Measurements from ENCODE around the gene GNAT2.

GNAT2 gene

GRCh38 chr1:109657395-109657794 is 38.0 kb upstream of the GNAT2 start:
- DNase-seq (ENCODE audit: extremely low spot score), result no peak
- no peak for TF ChIP-seq FOXK2 (IDR thresholded peaks at IDR 0.05)
- no peak for TF ChIP-seq NFRKB (IDR thresholded peaks at IDR 0.05)
- no peak for TF ChIP-seq ZNF384 (IDR thresholded peaks at IDR 0.05)
- TF ChIP-seq L3MBTL2 (conservative IDR thresholded peaks at IDR 0.05), result no peak
- no peak for TF ChIP-seq CTBP1 (IDR thresholded peaks at IDR 0.05; ENCODE audit: borderline replicate concordance)
- no peak for TF ChIP-seq BHLHE40 (IDR thresholded peaks at IDR 0.05; ENCODE audit: borderline replicate concordance)
- no peak for TF ChIP-seq ELF4 (IDR thresholded peaks at IDR 0.05)
- no peak for TF ChIP-seq ARNT (IDR thresholded peaks at IDR 0.05)
- no peak for TF ChIP-seq SP1 (IDR thresholded peaks at IDR 0.05)
- ChIA-PET POLR2A (interaction anchor here (2.1 kb wide), 1 partner anchor 11 kb away, joined by 8 read pairs; the partner anchor contains the start of gene GSTM2), CTCF (interaction anchor here (1.1 to 2.3 kb wide), 2 partner anchors 15 to 17 kb away, joined by 4 to 14 read pairs; no protein-coding TSS in a partner anchor)

GRCh38 chr1:109655615-109656519 is 36.5 kb upstream of the GNAT2 start, which contains the start of gene GSTM4:
GSTM4 (plus strand) TSS chr1:109656099; CDS start chr1:109656390, 291 bp downstream.
- TF ChIP-seq FOXK2 (IDR thresholded peaks at IDR 0.05) (no peak), L3MBTL2 (conservative IDR thresholded peaks at IDR 0.05) (no peak; the same call in 1 of the 2 replicates), ELF4 (IDR thresholded peaks at IDR 0.05) (no peak)
- DNase-seq (ENCODE audit: extremely low spot score), result peak; percentile 71
- POLR2A ChIA-PET, result interaction anchor here (2.1 kb wide), 1 partner anchor 12 kb away, joined by 8 read pairs; the partner anchor contains the start of gene GSTM2
- CTCF ChIA-PET, result interaction anchor here (1.4 to 1.6 kb wide), 2 partner anchors 16 to 117 kb away, joined by 6 to 12 read pairs; no protein-coding TSS in a partner anchor

- CTCF ChIA-PET, result interaction anchor here (1.4 kb wide), 1 partner anchor 118 kb away, joined by 6 read pairs; no protein-coding TSS in a partner anchor
- TF ChIP-seq LEF1 (IDR thresholded peaks at IDR 0.05; ENCODE audit: borderline replicate concordance) (no peak), TARDBP (IDR thresholded peaks at IDR 0.05) (no peak), FOXA1 (IDR thresholded peaks at IDR 0.05) (no peak), FOXM1 (IDR thresholded peaks at IDR 0.05; ENCODE audit: borderline replicate concordance) (no peak), L3MBTL2 (conservative IDR thresholded peaks at IDR 0.05) (no peak), FOXK2 (IDR thresholded peaks at IDR 0.05) (no peak), CTBP1 (IDR thresholded peaks at IDR 0.05; ENCODE audit: borderline replicate concordance) (no peak), NFRKB (IDR thresholded peaks at IDR 0.05) (no peak), BHLHE40 (IDR thresholded peaks at IDR 0.05; ENCODE audit: borderline replicate concordance) (no peak), ZNF384 (IDR thresholded peaks at IDR 0.05) (no peak), PKNOX1 (IDR thresholded peaks at IDR 0.05) (no peak), SP1 (IDR thresholded peaks at IDR 0.05) (no peak), HDGF (IDR thresholded peaks at IDR 0.05; ENCODE audit: borderline replicate concordance) (no peak), ARNT (IDR thresholded peaks at IDR 0.05) (no peak), SUZ12 (IDR thresholded peaks at IDR 0.05) (no peak), ELF4 (IDR thresholded peaks at IDR 0.05) (no peak)
- POLR2A ChIA-PET, result no interaction called here
- DNase-seq (ENCODE audit: extremely low spot score), result no peak
Observed at GRCh38 chr1:109654519-109654918, 35.1 kb upstream of the GNAT2 start.

GRCh38 chr1:109653306-109653705 is 33.9 kb upstream of the GNAT2 start:
- no peak for DNase-seq (ENCODE audit: extremely low spot score)
- POLR2A ChIA-PET, result interaction anchor here (1.6 kb wide), 1 partner anchor 105 kb away, joined by 5 read pairs; the partner anchor contains the start of gene GNAI3
- CTCF ChIA-PET, result interaction anchor here (1.1 to 5.1 kb wide), 3 partner anchors 13 to 124 kb away, joined by 3 to 65 read pairs (median 18); no protein-coding TSS in a partner anchor
- no peak for TF ChIP-seq BHLHE40 (IDR thresholded peaks at IDR 0.05; ENCODE audit: borderline replicate concordance)
- no peak for TF ChIP-seq FOXM1 (IDR thresholded peaks at IDR 0.05; ENCODE audit: borderline replicate concordance)
- no peak for TF ChIP-seq ARNT (IDR thresholded peaks at IDR 0.05)

GRCh38 chr1:109652402-109652801 is 33.0 kb upstream of the GNAT2 start:
- ChIA-PET CTCF (interaction anchor here (1.1 to 5.1 kb wide), 4 partner anchors 9 to 125 kb away, joined by 3 to 65 read pairs (median 11); no protein-coding TSS in a partner anchor), POLR2A (interaction anchor here (0.6 to 1.6 kb wide), 2 partner anchors 104 to 332 kb away, joined by 3 to 5 read pairs; partner anchors contain the start of genes AHCYL1 and GNAI3)
- no peak for TF ChIP-seq FOXK2 (IDR thresholded peaks at IDR 0.05)
- no peak for TF ChIP-seq FOXA1 (IDR thresholded peaks at IDR 0.05)
- no peak for TF ChIP-seq ZNF384 (IDR thresholded peaks at IDR 0.05)
- TF ChIP-seq LEF1 (IDR thresholded peaks at IDR 0.05; ENCODE audit: borderline replicate concordance), result no peak
- TF ChIP-seq FOXM1 (IDR thresholded peaks at IDR 0.05; ENCODE audit: borderline replicate concordance), result no peak
- no peak for TF ChIP-seq SUZ12 (IDR thresholded peaks at IDR 0.05)
- TF ChIP-seq L3MBTL2 (conservative IDR thresholded peaks at IDR 0.05), result no peak
- TF ChIP-seq HDGF (IDR thresholded peaks at IDR 0.05; ENCODE audit: borderline replicate concordance), result no peak
- TF ChIP-seq NFRKB (IDR thresholded peaks at IDR 0.05), result no peak
- no peak for TF ChIP-seq BHLHE40 (IDR thresholded peaks at IDR 0.05; ENCODE audit: borderline replicate concordance)
- no peak for TF ChIP-seq ELF4 (IDR thresholded peaks at IDR 0.05)
- no peak for TF ChIP-seq ARNT (IDR thresholded peaks at IDR 0.05)
- DNase-seq (ENCODE audit: extremely low spot score), result no peak

GRCh38 chr1:109650609-109651008 is 31.2 kb upstream of the GNAT2 start:
- no peak for DNase-seq (ENCODE audit: extremely low spot score)
- POLR2A ChIA-PET, result no interaction called here
- TF ChIP-seq LEF1 (IDR thresholded peaks at IDR 0.05; ENCODE audit: borderline replicate concordance) (no peak), BHLHE40 (IDR thresholded peaks at IDR 0.05; ENCODE audit: borderline replicate concordance) (no peak), ARNT (IDR thresholded peaks at IDR 0.05) (no peak), FOXM1 (IDR thresholded peaks at IDR 0.05; ENCODE audit: borderline replicate concordance) (no peak), FOXK2 (IDR thresholded peaks at IDR 0.05) (no peak), SP1 (IDR thresholded peaks at IDR 0.05) (no peak), SUZ12 (IDR thresholded peaks at IDR 0.05) (no peak), L3MBTL2 (conservative IDR thresholded peaks at IDR 0.05) (no peak), TARDBP (IDR thresholded peaks at IDR 0.05) (no peak), HDGF (IDR thresholded peaks at IDR 0.05; ENCODE audit: borderline replicate concordance) (no peak), ELF4 (IDR thresholded peaks at IDR 0.05) (no peak), NFRKB (IDR thresholded peaks at IDR 0.05) (no peak), PKNOX1 (IDR thresholded peaks at IDR 0.05) (no peak), FOXA1 (IDR thresholded peaks at IDR 0.05) (no peak), ZNF384 (IDR thresholded peaks at IDR 0.05) (no peak)
- CTCF ChIA-PET, result interaction anchor here (1.1 to 5.1 kb wide), 9 partner anchors 8 to 333 kb away, joined by 3 to 65 read pairs (median 5); partner anchors contain the start of gene GNAI3
